ENCODE measurements around the gene FKBP2. TPM values are rescaled to one million over a fixed set of nuclear protein-coding genes. Genes with fewer than 3 reads are reported as not detected.

Gene FKBP2
- total RNA-seq, 1 donor from 2014 or later = 42.1 TPM

- Mint-ChIP-seq H3K27me3 (ENCODE audit: low read depth) (no peaks in the 10 kb centered on the region), H3K36me3 (ENCODE audit: low read depth) (peaks cover 26% of the 10 kb centered on the region), H3K4me3 (ENCODE audit: unreplicated experiment) (no peak overlapping the region), H3K27ac (ENCODE audit: unreplicated experiment) (no peak overlapping the region), H3K9me3 (ENCODE audit: low read depth) (no peaks in the 10 kb centered on the region), H3K4me1 (ENCODE audit: low read depth) (peaks cover 21% of the 10 kb centered on the region)
- TF ChIP-seq, protein P1, sequence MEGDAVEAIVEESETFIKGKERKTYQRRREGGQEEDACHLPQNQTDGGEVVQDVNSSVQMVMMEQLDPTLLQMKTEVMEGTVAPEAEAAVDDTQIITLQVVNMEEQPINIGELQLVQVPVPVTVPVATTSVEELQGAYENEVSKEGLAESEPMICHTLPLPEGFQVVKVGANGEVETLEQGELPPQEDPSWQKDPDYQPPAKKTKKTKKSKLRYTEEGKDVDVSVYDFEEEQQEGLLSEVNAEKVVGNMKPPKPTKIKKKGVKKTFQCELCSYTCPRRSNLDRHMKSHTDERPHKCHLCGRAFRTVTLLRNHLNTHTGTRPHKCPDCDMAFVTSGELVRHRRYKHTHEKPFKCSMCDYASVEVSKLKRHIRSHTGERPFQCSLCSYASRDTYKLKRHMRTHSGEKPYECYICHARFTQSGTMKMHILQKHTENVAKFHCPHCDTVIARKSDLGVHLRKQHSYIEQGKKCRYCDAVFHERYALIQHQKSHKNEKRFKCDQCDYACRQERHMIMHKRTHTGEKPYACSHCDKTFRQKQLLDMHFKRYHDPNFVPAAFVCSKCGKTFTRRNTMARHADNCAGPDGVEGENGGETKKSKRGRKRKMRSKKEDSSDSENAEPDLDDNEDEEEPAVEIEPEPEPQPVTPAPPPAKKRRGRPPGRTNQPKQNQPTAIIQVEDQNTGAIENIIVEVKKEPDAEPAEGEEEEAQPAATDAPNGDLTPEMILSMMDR (IDR thresholded peaks at IDR 0.05) = no peak
- DNase-seq (ENCODE audit: low spot score) = no peak
These were observed 23.5 kb downstream of the FKBP2 start for GRCh38 chr11:64264371-64264852.

- H3K27me3 Mint-ChIP-seq (ENCODE audit: low read depth) = no peaks in the 10 kb centered on the region
- H3K27ac Mint-ChIP-seq (ENCODE audit: unreplicated experiment) = no peak overlapping the region
- TF ChIP-seq, protein P1 (IDR thresholded peaks at IDR 0.05) = no peak
- no peak for DNase-seq (ENCODE audit: low spot score)
- H3K4me3 Mint-ChIP-seq (ENCODE audit: unreplicated experiment) = no peak overlapping the region
- peaks cover 17% of the 10 kb centered on the region for H3K36me3 Mint-ChIP-seq (ENCODE audit: low read depth)
- peaks cover 21% of the 10 kb centered on the region for H3K4me1 Mint-ChIP-seq (ENCODE audit: low read depth)
- H3K9me3 Mint-ChIP-seq (ENCODE audit: low read depth) = no peaks in the 10 kb centered on the region
These were observed 24.6 kb downstream of the FKBP2 start for GRCh38 chr11:64265176-64266160.

DNA sequence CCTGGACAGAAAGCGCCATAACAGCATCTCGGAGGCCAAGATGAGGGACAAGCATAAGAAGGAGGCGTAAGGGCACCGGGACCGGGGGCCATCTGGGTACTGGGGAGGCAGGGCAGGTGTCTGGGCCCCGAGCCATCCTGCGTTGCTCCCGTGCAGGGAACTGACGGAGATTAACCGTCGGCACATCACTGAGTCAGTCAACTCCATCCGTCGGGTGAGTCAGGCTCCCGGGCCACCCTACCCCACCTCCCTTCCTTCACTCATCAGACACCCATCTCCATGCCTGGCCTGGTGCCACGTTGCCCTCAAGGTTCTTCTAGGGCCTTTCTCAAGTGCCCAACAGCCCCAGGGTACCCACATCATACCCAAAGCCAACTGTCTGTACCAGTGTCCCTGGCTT, 25.4 kb downstream of the FKBP2 start:
- peaks cover 17% of the 10 kb centered on the region for H3K36me3 Mint-ChIP-seq (ENCODE audit: low read depth)
- no peaks in the 10 kb centered on the region for H3K9me3 Mint-ChIP-seq (ENCODE audit: low read depth)
- no peak overlapping the region for H3K4me3 Mint-ChIP-seq (ENCODE audit: unreplicated experiment)
- TF ChIP-seq, protein P1 (IDR thresholded peaks at IDR 0.05) = no peak
- no peak overlapping the region for H3K27ac Mint-ChIP-seq (ENCODE audit: unreplicated experiment)
- peaks cover 21% of the 10 kb centered on the region for H3K4me1 Mint-ChIP-seq (ENCODE audit: low read depth)
- DNase-seq (ENCODE audit: low spot score) = no peak
- H3K27me3 Mint-ChIP-seq (ENCODE audit: low read depth) = no peaks in the 10 kb centered on the region

DNA sequence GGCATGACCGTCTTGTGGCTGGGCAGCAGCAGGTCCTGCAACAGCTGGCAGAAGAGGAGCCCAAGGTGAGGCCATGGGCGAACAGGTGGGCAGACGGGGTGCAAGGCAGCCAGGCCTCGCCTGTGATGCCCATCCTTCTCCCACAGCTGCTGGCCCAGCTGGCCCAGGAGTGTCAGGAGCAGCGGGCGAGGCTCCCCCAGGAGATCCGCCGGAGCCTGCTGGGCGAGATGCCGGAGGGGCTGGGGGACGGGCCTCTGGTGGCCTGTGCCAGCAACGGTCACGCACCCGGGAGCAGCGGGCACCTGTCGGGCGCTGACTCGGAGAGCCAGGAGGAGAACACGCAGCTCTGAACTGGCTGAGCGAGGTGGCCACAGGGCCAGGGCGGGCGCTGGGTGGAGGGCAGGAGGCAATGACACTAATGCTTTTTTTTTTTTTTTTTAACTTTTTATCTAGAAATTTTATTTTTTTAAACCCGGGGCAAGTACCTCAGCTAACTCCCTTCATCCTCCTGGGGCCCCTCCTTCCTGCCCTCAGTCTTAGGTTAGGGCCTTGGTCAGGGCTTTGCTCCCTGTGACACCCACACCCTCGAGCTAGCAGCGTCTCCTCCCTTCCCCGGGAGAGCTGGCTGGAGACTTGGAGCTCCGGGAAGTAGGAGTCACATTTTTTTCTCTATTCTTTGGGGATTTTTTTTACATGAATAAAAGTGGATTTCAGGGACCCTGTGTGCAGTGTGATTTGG, 26.5 kb downstream of the FKBP2 start:
- Mint-ChIP-seq H3K36me3 (ENCODE audit: low read depth) (peaks cover 14% of the 10 kb centered on the region), H3K27ac (ENCODE audit: unreplicated experiment) (peak overlapping the region; percentile 99), H3K9me3 (ENCODE audit: low read depth) (no peaks in the 10 kb centered on the region), H3K27me3 (ENCODE audit: low read depth) (no peaks in the 10 kb centered on the region), H3K4me3 (ENCODE audit: unreplicated experiment) (no peak overlapping the region), H3K4me1 (ENCODE audit: low read depth) (peaks cover 29% of the 10 kb centered on the region)
- DNase-seq (ENCODE audit: low spot score) = no peak
- TF ChIP-seq, protein P1 (IDR thresholded peaks at IDR 0.05) = no peak
